HepG2 (cell line): Measurements from ENCODE around the gene ANGPTL2. TPM values are rescaled to one million over a fixed set of nuclear protein-coding genes. Genes with fewer than 3 reads are reported as not detected.

Experiments used
- ATAC-seq: fragments of 200-7000 bp; cut with Tn5 transposase; 3 replicates; pipeline ENCODE4 v1.9.1; 2020; ENCODE audit warnings: mild to moderate bottlenecking, moderate library complexity
- BruUV-seq: library from RNA; stranded (reverse); fragments of 400-500 nt; replicated peaks from 2 replicates; lab custom pipeline; 2021; lab: Mats Ljungman, UMichigan
- CTCF ChIA-PET: fragments of 300-600 bp; formaldehyde crosslinking; extraction: SDS; loops from one replicate; lab custom pipeline; 2021; ENCODE audit warnings: low total read pairs, inconsistent platforms, low intra/inter-chr PET ratio; lab: Yijun Ruan, JAX
- POLR2A ChIA-PET: fragments of 350-600 bp; sonication (Branson Sonifier 250); formaldehyde crosslinking; loops from one replicate; lab custom pipeline; 2020; ENCODE audit warnings: antibody characterized with exemption, inconsistent platforms; lab: Yijun Ruan, JAX
- DNase-seq: peaks from one replicate; pipeline ENCODE4 v3.0.0-alpha.2; 2015; ENCODE audit warnings: low spot score
- FAIRE-seq: peaks from 3 replicates; lab custom pipeline; 2011; peaks lifted over from hg19 to GRCh38; lab: Jason Lieb, UNC
- H2AFZ ChIP-seq: one replicate; pipeline ENCODE4 v1.6.1; 2011; ENCODE audit warnings: low read length, inconsistent platforms
- H3K27ac ChIP-seq: fragments of 300-600 bp; 3 replicates; pipeline ENCODE4 v1.8.0; 2011; ENCODE audit warnings: mixed run types, mild to moderate bottlenecking, mixed read lengths, low read length, inconsistent platforms; ENCODE audit not compliant: insufficient read depth; ENCODE audit errors: extremely low read length
- H3K27me3 ChIP-seq, 2 experiments: fragments of 200-600 bp in 1 of 2; 2 replicates in 1 of 2; 3 replicates in 1 of 2; pipeline versions ENCODE4 v1.6.0 to v1.8.0; 2011; ENCODE audit warnings: low read length in 2 of 2, mild to moderate bottlenecking in 2 of 2, moderate library complexity in 2 of 2, inconsistent platforms in 1 of 2; ENCODE audit not compliant: insufficient read depth in 2 of 2, control insufficient read depth in 1 of 2
- H3K36me3 ChIP-seq, 2 experiments: fragments of 200-600 bp in 1 of 2; replicated peaks in 1 of 2; 2 replicates in 1 of 2; 3 replicates in 1 of 2; pipeline versions ENCODE4 v1.5.1 to v1.8.0; 2011; ENCODE audit warnings: low read length in 2 of 2, inconsistent platforms in 1 of 2; ENCODE audit not compliant: insufficient read depth in 2 of 2, control insufficient read depth in 1 of 2
- H3K4me1 ChIP-seq: 2 replicates; pipeline ENCODE4 v1.5.1; 2012; ENCODE audit warnings: low read length, inconsistent platforms; ENCODE audit not compliant: insufficient read depth
- H3K4me2 ChIP-seq: 2 replicates; pipeline ENCODE4 v1.6.0; 2011; ENCODE audit warnings: low read depth, low read length, inconsistent platforms
- H3K4me3 ChIP-seq, 3 experiments: fragments of 200-600 bp in 1 of 3; sonication (generic), shearing (Covaris generic) in 1 of 3; replicated peaks in 1 of 3; 2 replicates each; pipeline ENCODE4 v1.5.1; 2011 to 2016; ENCODE audit warnings: low read length in 3 of 3, inconsistent platforms in 2 of 3, low read depth in 2 of 3, mild to moderate bottlenecking in 2 of 3, control low read depth in 1 of 3, mixed read lengths in 1 of 3; ENCODE audit not compliant: insufficient read depth in 1 of 3
- H3K79me2 ChIP-seq: one replicate; pipeline ENCODE4 v1.6.1; 2011; ENCODE audit warnings: low read length, inconsistent platforms; ENCODE audit not compliant: insufficient read depth
- H3K9ac ChIP-seq: 2 replicates; pipeline ENCODE4 v1.6.0; 2011; ENCODE audit warnings: mild to moderate bottlenecking, low read depth, low read length, inconsistent platforms; ENCODE audit not compliant: insufficient read depth
- H3K9me3 ChIP-seq: 2 replicates; pipeline ENCODE4 v1.5.1; 2012; ENCODE audit warnings: mild to moderate bottlenecking, low read length
- H4K20me1 ChIP-seq: 2 replicates; pipeline ENCODE4 v1.6.0; 2011; ENCODE audit warnings: inconsistent platforms, mild to moderate bottlenecking, low read length, moderate library complexity; ENCODE audit not compliant: insufficient read depth
- AGO1 ChIP-seq: fragments of 200-400 bp; formaldehyde crosslinking; IDR thresholded peaks from 2 replicates; pipeline ENCODE4 v1.6.1; 2017; ENCODE audit warnings: mild to moderate bottlenecking, low read depth, low read length, moderate library complexity; ENCODE audit not compliant: poor library complexity, severe bottlenecking
- FIP1L1 ChIP-seq: fragments of 200-400 bp; formaldehyde crosslinking; IDR thresholded peaks from 2 replicates; pipeline ENCODE4 v1.6.1; 2018; ENCODE audit warnings: low read depth, mild to moderate bottlenecking, low read length, moderate library complexity, borderline replicate concordance; ENCODE audit not compliant: insufficient read depth
- GATAD1 ChIP-seq: IDR thresholded peaks from 2 replicates; pipeline ENCODE4 v1.6.1; 2016; ENCODE audit warnings: missing genetic modification reagents, missing compliant biosample characterization
- HDAC2 ChIP-seq: sonication (generic); formaldehyde crosslinking; IDR thresholded peaks from 2 replicates; pipeline ENCODE4 v1.4.0; 2020; ENCODE audit warnings: missing genetic modification reagents
- HMGXB4 ChIP-seq, 2 experiments: sonication (generic) in 1 of 2; formaldehyde crosslinking in 1 of 2; IDR thresholded peaks; 2 replicates each; pipeline versions ENCODE4 v1.4.0 to v1.6.1; 2018 to 2020; ENCODE audit warnings: missing genetic modification reagents in 2 of 2, borderline replicate concordance in 1 of 2, low read depth in 1 of 2, mild to moderate bottlenecking in 1 of 2, missing biosample characterization in 1 of 2
- HNRNPH1 ChIP-seq: fragments of 200-400 bp; formaldehyde crosslinking; optimal IDR thresholded peaks from 2 replicates; pipeline ENCODE3; 2017; ENCODE audit warnings: mild to moderate bottlenecking, low read depth, low read length
- MTF2 ChIP-seq: sonication (generic); formaldehyde crosslinking; IDR thresholded peaks from 2 replicates; pipeline ENCODE4 v1.5.0; 2020; ENCODE audit warnings: missing genetic modification reagents, borderline replicate concordance
- PCBP2 ChIP-seq: fragments of 200-400 bp; formaldehyde crosslinking; optimal IDR thresholded peaks from 2 replicates; pipeline ENCODE3; 2018; ENCODE audit warnings: low read length, low read depth; ENCODE audit not compliant: poor library complexity, severe bottlenecking
- ZNF20 ChIP-seq: sonication (generic); formaldehyde crosslinking; IDR thresholded peaks from 2 replicates; pipeline ENCODE4 v1.4.0; 2020; ENCODE audit warnings: mild to moderate bottlenecking, moderate library complexity, missing genetic modification reagents
- ZNF263 ChIP-seq: sonication (generic); formaldehyde crosslinking; IDR thresholded peaks from 2 replicates; pipeline ENCODE4 v1.4.0; 2020; ENCODE audit warnings: missing genetic modification reagents
- ZNF660 ChIP-seq: sonication (generic); formaldehyde crosslinking; IDR thresholded peaks from 2 replicates; pipeline ENCODE4 v1.5.1; 2020; ENCODE audit warnings: mild to moderate bottlenecking, low read depth, missing genetic modification reagents, borderline replicate concordance
- ZNF780A ChIP-seq: sonication (generic); formaldehyde crosslinking; IDR thresholded peaks from 2 replicates; pipeline ENCODE4 v1.8.0; 2022; ENCODE audit warnings: mild to moderate bottlenecking, missing genetic modification reagents, moderate library complexity
- ZSCAN30 ChIP-seq: sonication (generic); formaldehyde crosslinking; IDR thresholded peaks from 2 replicates; pipeline ENCODE4 v1.5.0; 2020; ENCODE audit warnings: mild to moderate bottlenecking, missing genetic modification reagents
- WGBS: methylation state at CpG from one replicate; pipeline ENCODE4 v1.1.6; 2017; ENCODE audit warnings: low lambda C conversion rate; 5-methylcytosine and 5-hydroxymethylcytosine counted together
- in situ Hi-C: cut with HindIII; loops from 2 replicates; pipeline ENCODE4 v1.10.0; 2017; ENCODE audit warnings: low pct_unique_long_range_greater_than_20kb; ENCODE audit not compliant: extremely low pct_ligation_motif_present
- intact Hi-C: fragments of 100-400 bp; cut with micrococcal nuclease; formaldehyde crosslinking; loops from one replicate; pipeline ENCODE4 v1.10.0; 2022; ENCODE audit not compliant: unreplicated experiment
- polyA plus RNA-seq, 8 experiments: library from polyadenylated mRNA; depleted of rRNA in 3 of 8; stranded (reverse) in 7 of 8; unstranded in 1 of 8; fragments of >200 nt; fragmentation: Illumina TruSeq in 4 of 8; extraction: Trizol in 4 of 8; gene quantifications; 2 replicates each; pipeline versions ENCODE4 v1.2.1 to v1.2.3, GENCODE V29; 2011 to 2016; ENCODE audit warnings: low read depth in 4 of 8, missing spikeins in 1 of 8, mixed read lengths in 1 of 8; ENCODE audit not compliant: insufficient read depth in 1 of 8
- total RNA-seq, 5 experiments: library from RNA; depleted of rRNA; stranded (reverse); fragments of >200 nt; fragmentation: Illumina TruSeq; extraction: Trizol; gene quantifications; 2 replicates each; pipeline ENCODE4 v1.2.3, GENCODE V29; 2016; ENCODE audit warnings: low read depth in 1 of 5

ANGPTL2 gene
- total and polyA plus RNA-seq, 2 of the 13 experiments (the other 11 are each of a cell fraction or from before 2014, with no cell fraction given) = 0.91 to 21.0 TPM

- TF ChIP-seq HMGXB4 (CRISPR knock-in tag; IDR thresholded peaks at IDR 0.05; ENCODE audit: borderline replicate concordance in 1 of 2, low read depth in 1 of 2) (no peak), HDAC2 (no peak), HNRNPH1 (no peak), MTF2 (no peak), ZSCAN30 (CRISPR knock-in tag) (no peak)
Observed at GRCh38 chr9:127149463-127150390, 27.3 kb upstream of the ANGPTL2 start (continued).

- CTCF ChIA-PET = no interaction called here
- ATAC-seq (no peak), DNase-seq (no peak), FAIRE-seq (no peak)
- Histone ChIP-seq H3K36me3 (no peaks in the 10 kb centered on the region), H3K9ac (no peak overlapping the region), H3K27me3 (no peaks in the 10 kb centered on the region), H3K4me1 (no peaks in the 10 kb centered on the region), H3K79me2 (no peaks in the 10 kb centered on the region), H4K20me1 (no peaks in the 10 kb centered on the region), H3K27ac (no peak overlapping the region), H3K4me3 (no peak overlapping the region), H3K4me2 (no peak overlapping the region), H3K9me3 (no peaks in the 10 kb centered on the region), H2AFZ (no peak overlapping the region)
- in situ Hi-C loops (no loop called here), intact Hi-C loops (no loop called here)
- POLR2A ChIA-PET = no interaction called here
- BruUV-seq = no TSS peak
- 76% methylated on average over 5 of the region's 7 CpGs for WGBS
- TF ChIP-seq GATAD1 = no peak
- TF ChIP-seq ZNF780A (CRISPR knock-in tag) = no peak
- no peak for TF ChIP-seq ZNF20 (CRISPR knock-in tag)
- TF ChIP-seq ZNF660 = no peak
- TF ChIP-seq AGO1 = no peak
- TF ChIP-seq PCBP2 = no peak
- no peak for TF ChIP-seq FIP1L1
- TF ChIP-seq ZNF263 (CRISPR knock-in tag) = no peak
Observed at GRCh38 chr9:127149010-127149409, 26.6 kb upstream of the ANGPTL2 start.
